SK-N-SH treated with all-trans-retinoic acid at 6 μM for 48 hours (cell line): ENCODE measurements around the gene SERPINE1.
"Not testable (repeated sequence)": the region's sequence is repeated elsewhere in the genome, so short reads cannot be mapped to it uniquely, and the experiment has no call there.

ENCODE experiments used
- ARNTL ChIP-seq: fragments of 450-650 bp; formaldehyde crosslinking; IDR thresholded peaks from 2 replicates; pipeline ENCODE4 v1.5.0; 2020; ENCODE audit warnings: low read depth, mild to moderate bottlenecking, moderate library complexity, borderline replicate concordance
- CSDC2 ChIP-seq: fragments of 250-450 bp; sonication (Bioruptor Pico); IDR thresholded peaks from 2 replicates; pipeline ENCODE4 v1.5.0; 2020; ENCODE audit warnings: mild to moderate bottlenecking, moderate library complexity
- TCF4 ChIP-seq: fragments of 250-450 bp; sonication (Bioruptor Pico); IDR thresholded peaks from 2 replicates; pipeline ENCODE4 v1.8.0; 2021; ENCODE audit warnings: mild to moderate bottlenecking, moderate library complexity, borderline replicate concordance
- TOX ChIP-seq: fragments of 250-450 bp; sonication (Bioruptor Pico); IDR thresholded peaks from 2 replicates; pipeline ENCODE4 v1.8.0; 2021; ENCODE audit warnings: mild to moderate bottlenecking, moderate library complexity, borderline replicate concordance
- TF ChIP-seq, protein P1 (sequence below): fragments of 250-450 bp; sonication (Bioruptor Pico); IDR thresholded peaks from 2 replicates; pipeline ENCODE4 v1.5.0; 2020; ENCODE audit warnings: mild to moderate bottlenecking, moderate library complexity

DNA sequence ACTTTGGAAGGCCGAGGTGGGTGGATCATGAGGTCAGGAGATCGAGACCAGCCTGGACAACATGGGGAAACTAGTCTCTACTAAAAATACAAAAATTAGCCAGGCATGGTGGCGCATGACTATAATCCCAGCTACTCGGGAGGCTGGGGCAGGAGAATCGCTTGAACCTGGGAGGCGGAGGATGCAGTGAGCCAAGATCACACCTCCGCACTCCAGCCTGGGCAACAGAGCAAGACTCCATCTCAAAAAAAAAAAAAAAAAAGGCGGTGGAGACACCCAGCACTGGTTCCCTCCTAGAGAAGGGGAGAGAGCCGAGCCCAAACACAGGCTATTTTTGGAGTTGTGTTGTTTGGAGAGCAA, 5.3 kb upstream of the SERPINE1 start:
- not testable (repeated sequence) for TF ChIP-seq CSDC2 (CRISPR knock-in tag); TCF4 (CRISPR knock-in tag); ARNTL; TOX
- TF ChIP-seq, protein P1, sequence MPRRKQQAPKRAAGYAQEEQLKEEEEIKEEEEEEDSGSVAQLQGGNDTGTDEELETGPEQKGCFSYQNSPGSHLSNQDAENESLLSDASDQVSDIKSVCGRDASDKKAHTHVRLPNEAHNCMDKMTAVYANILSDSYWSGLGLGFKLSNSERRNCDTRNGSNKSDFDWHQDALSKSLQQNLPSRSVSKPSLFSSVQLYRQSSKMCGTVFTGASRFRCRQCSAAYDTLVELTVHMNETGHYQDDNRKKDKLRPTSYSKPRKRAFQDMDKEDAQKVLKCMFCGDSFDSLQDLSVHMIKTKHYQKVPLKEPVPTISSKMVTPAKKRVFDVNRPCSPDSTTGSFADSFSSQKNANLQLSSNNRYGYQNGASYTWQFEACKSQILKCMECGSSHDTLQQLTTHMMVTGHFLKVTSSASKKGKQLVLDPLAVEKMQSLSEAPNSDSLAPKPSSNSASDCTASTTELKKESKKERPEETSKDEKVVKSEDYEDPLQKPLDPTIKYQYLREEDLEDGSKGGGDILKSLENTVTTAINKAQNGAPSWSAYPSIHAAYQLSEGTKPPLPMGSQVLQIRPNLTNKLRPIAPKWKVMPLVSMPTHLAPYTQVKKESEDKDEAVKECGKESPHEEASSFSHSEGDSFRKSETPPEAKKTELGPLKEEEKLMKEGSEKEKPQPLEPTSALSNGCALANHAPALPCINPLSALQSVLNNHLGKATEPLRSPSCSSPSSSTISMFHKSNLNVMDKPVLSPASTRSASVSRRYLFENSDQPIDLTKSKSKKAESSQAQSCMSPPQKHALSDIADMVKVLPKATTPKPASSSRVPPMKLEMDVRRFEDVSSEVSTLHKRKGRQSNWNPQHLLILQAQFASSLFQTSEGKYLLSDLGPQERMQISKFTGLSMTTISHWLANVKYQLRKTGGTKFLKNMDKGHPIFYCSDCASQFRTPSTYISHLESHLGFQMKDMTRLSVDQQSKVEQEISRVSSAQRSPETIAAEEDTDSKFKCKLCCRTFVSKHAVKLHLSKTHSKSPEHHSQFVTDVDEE: not testable (repeated sequence)
